ENCODE results near the gene PTPN4. TPM values are rescaled to one million over a fixed set of nuclear protein-coding genes. Genes with fewer than 3 reads are reported as not detected.
A peak's percentile ranks its signal among the peaks of the same experiment; 100 is the strongest.

The PTPN4 gene
- total and polyA plus RNA-seq, 2 of the 8 experiments (the other 6 are each of a cell fraction or from before 2014, with no cell fraction given): 28.5 to 105 TPM

DNA sequence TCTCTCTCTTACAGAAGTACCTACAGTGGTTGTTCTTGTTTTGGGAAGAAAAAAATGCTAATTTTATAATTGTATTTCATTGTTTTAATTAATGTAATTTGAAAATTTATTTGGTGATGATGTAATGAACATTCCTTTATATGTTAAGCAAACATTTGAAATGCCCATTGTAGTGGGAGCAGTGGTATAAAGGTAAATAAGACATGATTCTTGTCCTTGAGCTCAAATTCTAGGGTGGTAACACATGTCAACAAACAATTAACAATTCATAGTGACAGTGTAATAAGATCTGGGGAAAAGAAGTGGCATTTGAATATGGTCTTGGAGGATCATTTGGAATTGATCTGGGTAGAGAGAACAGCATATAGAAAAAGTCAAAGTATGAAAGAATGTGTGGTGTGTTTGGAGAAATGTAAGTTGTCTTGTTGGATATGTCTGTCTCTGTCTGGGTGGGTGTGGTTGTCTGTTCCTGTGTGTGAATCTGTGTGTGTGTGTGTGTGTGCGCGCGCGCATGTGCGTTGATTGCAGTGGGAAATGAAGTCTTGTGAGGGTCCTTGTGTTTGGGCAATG, 5.8 kb downstream of the PTPN4 start:
- H2BK12ac ChIP-seq (ENCODE audit: low read depth, low read length): no peak overlapping the region
- no peak overlapping the region for H4K8ac ChIP-seq (ENCODE audit: extremely low read depth, insufficient read depth, low read length)
- peaks cover 3 to 15% (median 14%) of the 10 kb centered on the region in 4 experiments for H3K4me1 ChIP-seq (replicated peaks in 1 of 4; ENCODE audit: control insufficient read depth in 3 of 4, insufficient read depth in 4 of 4, low read length in 3 of 4)
- 94% methylated on average over 5 of the region's 5 CpGs; no CpG with 5 or more reads in 1 of the 2 experiments for WGBS, 2 experiments (ENCODE audit: extremely low coverage in 1 of 2, insufficient coverage in 1 of 2, insufficient read length in 1 of 2, insufficient replicate concordance in 2 of 2, low coverage in 1 of 2, low lambda C conversion rate in 2 of 2, missing lambda C conversion rate in 1 of 2)
- peaks cover 4% of the 10 kb centered on the region; the same call in 1 of the 2 replicates for H3K23me2 ChIP-seq (ENCODE audit: low read depth, low read length)
- no peaks in the 10 kb centered on the region for H3K36me3 ChIP-seq (ENCODE audit: control insufficient read depth in 2 of 4, insufficient read depth in 4 of 4, low read length in 3 of 4)
- peaks cover 14 to 29% of the 10 kb centered on the region in 2 experiments for H4K20me1 ChIP-seq (replicated peaks in 1 of 2; ENCODE audit: control insufficient read depth in 1 of 2, insufficient read depth in 2 of 2, low read length in 2 of 2)
- DNase-seq (ENCODE audit: low read depth in 1 of 2, low spot score in 2 of 2) (no peak), FAIRE-seq (no peak)
- peaks cover 3% of the 10 kb centered on the region; the same call in 1 of the 2 replicates for H3K79me1 ChIP-seq (ENCODE audit: low read depth, low read length)
- H3K56ac ChIP-seq (replicated peaks; ENCODE audit: insufficient read length, low read depth, low read length): no peak overlapping the region
- ChIA-PET CTCF (ENCODE audit: partially characterized antibody) (interaction anchor here (1.0 to 1.7 kb wide), 6 partner anchors 12 to 55 kb away, joined by 3 to 5 read pairs (median 4); no protein-coding TSS in a partner anchor), POLR2A (ENCODE audit: partially characterized antibody) (interaction anchor here (0.7 to 4.4 kb wide), 6 partner anchors 9 to 50 kb away, joined by 3 to 21 read pairs (median 4); no protein-coding TSS in a partner anchor)
- H3K18ac ChIP-seq (ENCODE audit: extremely low read depth, low read length): no peak overlapping the region
- H3K27me3 ChIP-seq (replicated peaks in 1 of 4; ENCODE audit: control insufficient read depth in 3 of 4, extremely low read depth in 1 of 4, insufficient read depth in 3 of 4, low read length in 3 of 4): no peaks in the 10 kb centered on the region
- H3K23ac ChIP-seq (ENCODE audit: insufficient read length): no peak overlapping the region
- 0 out of 2 replicates have a peak overlapping the region, but pooled peaks have one; percentile 55 for H2BK5ac ChIP-seq (ENCODE audit: low read depth, low read length)
- no peak overlapping the region for H3K27ac ChIP-seq (ENCODE audit: low read depth, low read length)
- no peak overlapping the region for H2BK20ac ChIP-seq (ENCODE audit: low read length)
- no peaks in the 10 kb centered on the region for H3K9me3 ChIP-seq (ENCODE audit: insufficient read depth in 2 of 2, low read depth in 1 of 2, low read length in 1 of 2)
- H2BK15ac ChIP-seq (ENCODE audit: low read length): no peak overlapping the region
- H3K4ac ChIP-seq (replicated peaks; ENCODE audit: insufficient read length, low read depth, low read length): no peak overlapping the region
- H3K79me2 ChIP-seq (ENCODE audit: control insufficient read depth in 1 of 2, insufficient read depth in 2 of 2, low read length in 2 of 2): peaks cover 63 to 100% of the 10 kb centered on the region in 2 experiments
- no peak overlapping the region for H3K14ac ChIP-seq (ENCODE audit: insufficient read length)
- H3K4me2 ChIP-seq (ENCODE audit: insufficient read depth in 1 of 2, low read depth in 2 of 2, low read length in 2 of 2): peak overlapping the region; percentile 49
- H2AFZ ChIP-seq (ENCODE audit: low read length): no peak overlapping the region
- H4K5ac ChIP-seq (ENCODE audit: insufficient read length, low read depth, low read length): no peak overlapping the region
- TF ChIP-seq BACH1 (IDR thresholded peaks at IDR 0.05; ENCODE audit: low read length): no peak
- TF ChIP-seq NRF1 (IDR thresholded peaks at IDR 0.05; ENCODE audit: low read depth, low read length): no peak
- TF ChIP-seq CREB1 (IDR thresholded peaks at IDR 0.05): no peak
- TF ChIP-seq POLR2A (IDR thresholded peaks at IDR 0.05; ENCODE audit: control extremely low read depth in 1 of 2, low read depth in 2 of 2, low read length in 2 of 2): no peak
- no peak for TF ChIP-seq CTBP2 (IDR thresholded peaks at IDR 0.05; ENCODE audit: borderline replicate concordance, insufficient read depth, insufficient read length, low read length)
- no peak overlapping the region for H2AK5ac ChIP-seq (ENCODE audit: low read depth, low read length)
- peak overlapping the region; percentile 18 for H4K91ac ChIP-seq (replicated peaks; ENCODE audit: insufficient read length, low read length)
- peak overlapping the region in 1 of 4 experiments; percentile 86; a peak in 1 of 8 replicates for H3K4me3 ChIP-seq (ENCODE audit: extremely low read depth in 1 of 4, insufficient read depth in 2 of 4, low read depth in 3 of 4, low read length in 4 of 4)
- no peak overlapping the region for H3K9ac ChIP-seq (replicated peaks in 1 of 4; ENCODE audit: extremely low read depth in 1 of 4, low read depth in 3 of 4, low read length in 3 of 4)
- no peak overlapping the region for H2BK120ac ChIP-seq (replicated peaks; ENCODE audit: low read depth, low read length)

Data from H1 (cell line).